SK-N-SH (cell line): ENCODE measurements around the gene PRR18.

Source experiments
- CHD2 ChIP-seq: fragments of 150-350 bp; IDR thresholded peaks from 2 replicates; pipeline ENCODE4 v1.6.1; 2018; ENCODE audit warnings: low read length; ENCODE audit not compliant: partially characterized antibody
- EZH2phosphoT487 ChIP-seq: fragments of 200-600 bp; sonication (generic); IDR thresholded peaks from 2 replicates; pipeline ENCODE4 v1.6.1; 2017; ENCODE audit warnings: low read depth, mixed run types, mild to moderate bottlenecking, antibody characterized with exemption, moderate library complexity, borderline replicate concordance
- MAX ChIP-seq: IDR thresholded peaks from 2 replicates; pipeline ENCODE4 v1.4.0; 2012; ENCODE audit warnings: low read depth
- MXI1 ChIP-seq: IDR thresholded peaks from 2 replicates; pipeline ENCODE4 v1.6.1; 2012; ENCODE audit warnings: mild to moderate bottlenecking, low read depth, low read length, improper control_type of control experiment
- TEAD4 ChIP-seq: IDR thresholded peaks from 2 replicates; pipeline ENCODE4 v1.4.0; 2012; ENCODE audit warnings: mild to moderate bottlenecking, borderline replicate concordance; ENCODE audit not compliant: insufficient read depth
- USF1 ChIP-seq: IDR thresholded peaks from 2 replicates; pipeline ENCODE4 v1.4.0; 2012; ENCODE audit warnings: low read depth, borderline replicate concordance
- USF2 ChIP-seq: fragments of 150-350 bp; IDR thresholded peaks from 2 replicates; pipeline ENCODE4 v1.6.1; 2017; ENCODE audit warnings: antibody characterized with exemption, low read length, low read depth, borderline replicate concordance
- TF ChIP-seq, protein P1 (sequence below): fragments of 200-600 bp; sonication (generic); IDR thresholded peaks from 2 replicates; pipeline ENCODE4 v1.6.1; 2017; ENCODE audit warnings: antibody characterized with exemption, mild to moderate bottlenecking, moderate library complexity
- TF ChIP-seq, protein P2 (sequence below): IDR thresholded peaks from 2 replicates; pipeline ENCODE4 v1.6.1; 2012; ENCODE audit warnings: mild to moderate bottlenecking, low read depth, low read length, moderate library complexity
- TF ChIP-seq, protein P3 (sequence below): IDR thresholded peaks from 2 replicates; pipeline ENCODE4 v1.4.0; 2012; ENCODE audit warnings: low read depth, borderline replicate concordance

DNA sequence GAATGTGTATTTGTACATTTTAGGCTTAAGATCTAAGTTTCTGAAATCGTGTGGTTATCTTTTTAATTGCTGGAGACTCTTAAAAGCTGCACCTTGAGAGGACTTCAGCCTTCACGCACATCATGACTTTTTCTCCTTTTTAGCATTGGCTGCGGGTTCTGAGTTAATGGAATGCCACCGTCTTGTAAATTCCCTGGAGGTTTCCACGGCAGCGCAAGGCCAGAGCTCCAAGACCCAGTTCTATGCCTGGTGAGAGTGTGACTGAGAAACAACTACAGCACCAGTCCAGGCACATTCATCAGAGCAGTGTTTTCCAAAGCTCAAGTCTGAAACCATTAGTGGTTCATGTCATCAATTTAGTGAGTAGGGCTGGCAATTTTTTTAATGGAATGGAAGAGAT lies 23.0 kb downstream of the PRR18 start:
- no peak for TF ChIP-seq USF2
- TF ChIP-seq, protein P1, sequence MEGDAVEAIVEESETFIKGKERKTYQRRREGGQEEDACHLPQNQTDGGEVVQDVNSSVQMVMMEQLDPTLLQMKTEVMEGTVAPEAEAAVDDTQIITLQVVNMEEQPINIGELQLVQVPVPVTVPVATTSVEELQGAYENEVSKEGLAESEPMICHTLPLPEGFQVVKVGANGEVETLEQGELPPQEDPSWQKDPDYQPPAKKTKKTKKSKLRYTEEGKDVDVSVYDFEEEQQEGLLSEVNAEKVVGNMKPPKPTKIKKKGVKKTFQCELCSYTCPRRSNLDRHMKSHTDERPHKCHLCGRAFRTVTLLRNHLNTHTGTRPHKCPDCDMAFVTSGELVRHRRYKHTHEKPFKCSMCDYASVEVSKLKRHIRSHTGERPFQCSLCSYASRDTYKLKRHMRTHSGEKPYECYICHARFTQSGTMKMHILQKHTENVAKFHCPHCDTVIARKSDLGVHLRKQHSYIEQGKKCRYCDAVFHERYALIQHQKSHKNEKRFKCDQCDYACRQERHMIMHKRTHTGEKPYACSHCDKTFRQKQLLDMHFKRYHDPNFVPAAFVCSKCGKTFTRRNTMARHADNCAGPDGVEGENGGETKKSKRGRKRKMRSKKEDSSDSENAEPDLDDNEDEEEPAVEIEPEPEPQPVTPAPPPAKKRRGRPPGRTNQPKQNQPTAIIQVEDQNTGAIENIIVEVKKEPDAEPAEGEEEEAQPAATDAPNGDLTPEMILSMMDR: no peak
- TF ChIP-seq MXI1: no peak
- no peak for TF ChIP-seq MAX
- no peak for TF ChIP-seq USF1
- TF ChIP-seq TEAD4: no peak
- no peak for TF ChIP-seq CHD2
- no peak for TF ChIP-seq EZH2phosphoT487
- TF ChIP-seq, protein P2, sequence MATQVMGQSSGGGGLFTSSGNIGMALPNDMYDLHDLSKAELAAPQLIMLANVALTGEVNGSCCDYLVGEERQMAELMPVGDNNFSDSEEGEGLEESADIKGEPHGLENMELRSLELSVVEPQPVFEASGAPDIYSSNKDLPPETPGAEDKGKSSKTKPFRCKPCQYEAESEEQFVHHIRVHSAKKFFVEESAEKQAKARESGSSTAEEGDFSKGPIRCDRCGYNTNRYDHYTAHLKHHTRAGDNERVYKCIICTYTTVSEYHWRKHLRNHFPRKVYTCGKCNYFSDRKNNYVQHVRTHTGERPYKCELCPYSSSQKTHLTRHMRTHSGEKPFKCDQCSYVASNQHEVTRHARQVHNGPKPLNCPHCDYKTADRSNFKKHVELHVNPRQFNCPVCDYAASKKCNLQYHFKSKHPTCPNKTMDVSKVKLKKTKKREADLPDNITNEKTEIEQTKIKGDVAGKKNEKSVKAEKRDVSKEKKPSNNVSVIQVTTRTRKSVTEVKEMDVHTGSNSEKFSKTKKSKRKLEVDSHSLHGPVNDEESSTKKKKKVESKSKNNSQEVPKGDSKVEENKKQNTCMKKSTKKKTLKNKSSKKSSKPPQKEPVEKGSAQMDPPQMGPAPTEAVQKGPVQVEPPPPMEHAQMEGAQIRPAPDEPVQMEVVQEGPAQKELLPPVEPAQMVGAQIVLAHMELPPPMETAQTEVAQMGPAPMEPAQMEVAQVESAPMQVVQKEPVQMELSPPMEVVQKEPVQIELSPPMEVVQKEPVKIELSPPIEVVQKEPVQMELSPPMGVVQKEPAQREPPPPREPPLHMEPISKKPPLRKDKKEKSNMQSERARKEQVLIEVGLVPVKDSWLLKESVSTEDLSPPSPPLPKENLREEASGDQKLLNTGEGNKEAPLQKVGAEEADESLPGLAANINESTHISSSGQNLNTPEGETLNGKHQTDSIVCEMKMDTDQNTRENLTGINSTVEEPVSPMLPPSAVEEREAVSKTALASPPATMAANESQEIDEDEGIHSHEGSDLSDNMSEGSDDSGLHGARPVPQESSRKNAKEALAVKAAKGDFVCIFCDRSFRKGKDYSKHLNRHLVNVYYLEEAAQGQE: no peak
- TF ChIP-seq, protein P3, sequence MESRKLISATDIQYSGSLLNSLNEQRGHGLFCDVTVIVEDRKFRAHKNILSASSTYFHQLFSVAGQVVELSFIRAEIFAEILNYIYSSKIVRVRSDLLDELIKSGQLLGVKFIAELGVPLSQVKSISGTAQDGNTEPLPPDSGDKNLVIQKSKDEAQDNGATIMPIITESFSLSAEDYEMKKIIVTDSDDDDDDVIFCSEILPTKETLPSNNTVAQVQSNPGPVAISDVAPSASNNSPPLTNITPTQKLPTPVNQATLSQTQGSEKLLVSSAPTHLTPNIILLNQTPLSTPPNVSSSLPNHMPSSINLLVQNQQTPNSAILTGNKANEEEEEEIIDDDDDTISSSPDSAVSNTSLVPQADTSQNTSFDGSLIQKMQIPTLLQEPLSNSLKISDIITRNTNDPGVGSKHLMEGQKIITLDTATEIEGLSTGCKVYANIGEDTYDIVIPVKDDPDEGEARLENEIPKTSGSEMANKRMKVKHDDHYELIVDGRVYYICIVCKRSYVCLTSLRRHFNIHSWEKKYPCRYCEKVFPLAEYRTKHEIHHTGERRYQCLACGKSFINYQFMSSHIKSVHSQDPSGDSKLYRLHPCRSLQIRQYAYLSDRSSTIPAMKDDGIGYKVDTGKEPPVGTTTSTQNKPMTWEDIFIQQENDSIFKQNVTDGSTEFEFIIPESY: no peak
